ENCODE results near the gene LRRC26.

LRRC26 gene

GRCh38 chr9:137169896-137170358, at the start of gene LRRC26:
TSS of gene LRRC26 (minus strand) at chr9:137170051. CDS start at chr9:137169943, 108 bp downstream.
- no peak for DNase-seq (ENCODE audit: low read depth in 2 of 2)

GRCh38 chr9:137218754-137219271, 49.0 kb upstream of the LRRC26 start:
- no peak for DNase-seq (ENCODE audit: low read depth in 2 of 2)

GRCh38 chr9:137218212-137218753, 48.4 kb upstream of the LRRC26 start:
- no peak for DNase-seq (ENCODE audit: low read depth in 2 of 2)

GRCh38 chr9:137217276-137218211, 47.7 kb upstream of the LRRC26 start:
- no peak for DNase-seq (ENCODE audit: low read depth in 2 of 2)

GRCh38 chr9:137216188-137216965, 46.5 kb upstream of the LRRC26 start:
- DNase-seq (ENCODE audit: low read depth in 2 of 2) = no peak

GRCh38 chr9:137215196-137215986, 45.5 kb upstream of the LRRC26 start:
- no peak for DNase-seq (ENCODE audit: low read depth in 2 of 2)

- no peak for DNase-seq (ENCODE audit: low read depth in 2 of 2)
Measured at GRCh38 chr9:137214620-137215019, 44.8 kb upstream of the LRRC26 start.

GRCh38 chr9:137213160-137214060, 43.6 kb upstream of the LRRC26 start:
- no peak for DNase-seq (ENCODE audit: low read depth in 2 of 2)

- no peak for DNase-seq (ENCODE audit: low read depth in 2 of 2)
Measured at GRCh38 chr9:137212520-137212919, 42.7 kb upstream of the LRRC26 start.

GRCh38 chr9:137211532-137211931, 41.7 kb upstream of the LRRC26 start:
- no peak for DNase-seq (ENCODE audit: low read depth in 2 of 2)

- no peak for DNase-seq (ENCODE audit: low read depth in 2 of 2)
Measured at GRCh38 chr9:137206602-137207001, 36.8 kb upstream of the LRRC26 start.

- peak; percentile 87 to 93 for DNase-seq (ENCODE audit: low read depth in 2 of 2)
Measured at GRCh38 chr9:137205126-137206069, 35.5 kb upstream of the LRRC26 start, which contains the start of the genes NDOR1 and TMEM203. TSS of gene NDOR1 (plus strand) at chr9:137205700. CDS start at chr9:137205778, 78 bp downstream. TSS of gene TMEM203 (minus strand) at chr9:137205648. CDS start at chr9:137205414, 234 bp downstream.

- no peak for DNase-seq (ENCODE audit: low read depth in 2 of 2)
Measured at GRCh38 chr9:137204731-137205125, 34.9 kb upstream of the LRRC26 start.

- no peak for DNase-seq (ENCODE audit: low read depth in 2 of 2)
Measured at GRCh38 chr9:137202966-137203365, 33.1 kb upstream of the LRRC26 start.

- no peak for DNase-seq (ENCODE audit: low read depth in 2 of 2)
Measured at GRCh38 chr9:137201205-137201868, 31.5 kb upstream of the LRRC26 start.

GRCh38 chr9:137200311-137201204, 30.7 kb upstream of the LRRC26 start, which contains the start of gene TPRN:
TSS of gene TPRN (minus strand) at chr9:137200741. CDS start at chr9:137200711, 30 bp downstream.
- DNase-seq (ENCODE audit: low read depth in 2 of 2) = peak; percentile 95 to 99

Data from stimulated activated CD4-positive, alpha-beta T cell treated with anti-CD3 and anti-CD28 coated beads, Interleukin-15, amount 100 ng/mL, for 48 hours (primary cell).